Endodermal cell (in vitro differentiated cells): ENCODE data around the gene IL25. TPM values are rescaled to one million over a fixed set of nuclear protein-coding genes. Genes with fewer than 3 reads are reported as not detected.
"Not testable (repeated sequence)": the region's sequence is repeated elsewhere in the genome, so short reads cannot be mapped to it uniquely, and the experiment has no call there.

Experiments used
- DNase-seq: peaks from one replicate; pipeline ENCODE4 v3.0.0-alpha.2; 2017
- H3K27ac ChIP-seq: 2 replicates; pipeline ENCODE4 v1.5.1; 2013; ENCODE audit warnings: mild to moderate bottlenecking, low read depth, low read length, moderate library complexity
- H3K27me3 ChIP-seq: 2 replicates; pipeline ENCODE4 v1.6.1; 2013; ENCODE audit warnings: mild to moderate bottlenecking, low read length, moderate library complexity; ENCODE audit not compliant: insufficient read depth, control insufficient read depth, poor library complexity, severe bottlenecking
- H3K36me3 ChIP-seq: 2 replicates; pipeline ENCODE4 v1.7.0; 2013; ENCODE audit warnings: mild to moderate bottlenecking, low read length, moderate library complexity; ENCODE audit not compliant: control insufficient read depth, insufficient read depth
- H3K4me1 ChIP-seq: one replicate; pipeline ENCODE4 v1.7.0; 2013; ENCODE audit warnings: low read length; ENCODE audit not compliant: control insufficient read depth, insufficient read depth
- H3K4me3 ChIP-seq: 2 replicates; pipeline ENCODE4 v1.5.1; 2013; ENCODE audit warnings: mild to moderate bottlenecking, low read length, moderate library complexity
- H3K9ac ChIP-seq: 2 replicates; pipeline ENCODE4 v1.6.1; 2013; ENCODE audit warnings: mild to moderate bottlenecking, low read length, moderate library complexity; ENCODE audit not compliant: poor library complexity, severe bottlenecking; ENCODE audit errors: extremely low read depth
- H3K9me3 ChIP-seq: 2 replicates; pipeline ENCODE4 v1.6.1; 2013; ENCODE audit warnings: mild to moderate bottlenecking, low read length, moderate library complexity; ENCODE audit not compliant: control insufficient read depth
- H3K27ac Mint-ChIP-seq: 2 replicates; pipeline ENCODE4 v1.8.0; 2020; ENCODE audit warnings: mixed read lengths
- H3K27me3 Mint-ChIP-seq: 2 replicates; pipeline ENCODE4 v1.8.0; 2021; ENCODE audit warnings: mild to moderate bottlenecking, mixed read lengths; ENCODE audit not compliant: insufficient read depth
- H3K36me3 Mint-ChIP-seq: 2 replicates; pipeline ENCODE4 v1.8.0; 2020; ENCODE audit warnings: low read depth, mixed read lengths
- H3K4me1 Mint-ChIP-seq: 2 replicates; pipeline ENCODE4 v1.8.0; 2020; ENCODE audit warnings: mixed read lengths
- H3K4me3 Mint-ChIP-seq: 2 replicates; pipeline ENCODE4 v1.8.0; 2020; ENCODE audit warnings: mild to moderate bottlenecking, moderate library complexity, mixed read lengths
- H3K9me3 Mint-ChIP-seq: 2 replicates; pipeline ENCODE4 v1.8.0; 2020; ENCODE audit warnings: mild to moderate bottlenecking, mixed read lengths
- WGBS, 2 experiments: methylation state at CpG; one replicate each; pipeline versions ENCODE4 v1.1.5 to v1.1.7; 2013; ENCODE audit warnings: missing lambda C conversion rate in 2 of 2, mixed read lengths in 1 of 2; ENCODE audit not compliant: insufficient coverage in 1 of 2, insufficient read length in 1 of 2; 5-methylcytosine and 5-hydroxymethylcytosine counted together
- total RNA-seq, 2 donors: library from RNA; stranded (reverse); fragmentation: NEBNext Ultra II Directional in 1 of 2; extraction: Animal tissue kit (Norgen Biotek cat#: 25700) in 1 of 2; gene quantifications; 2 replicates in 1 of 2; 3 replicates in 1 of 2; pipeline ENCODE4 v1.2.1, GENCODE V29; 2021
- TF ChIP-seq, protein P1 (sequence below): fragments of 200-600 bp; sonication (generic); conservative IDR thresholded peaks from 2 replicates; pipeline ENCODE4 v1.5.0; 2021; ENCODE audit warnings: antibody characterized with exemption, mild to moderate bottlenecking

IL25 gene
- total RNA-seq, 2 donors from 2014 or later = not detected

GRCh38 chr14:23389396-23389795 is 16.8 kb downstream of the IL25 start:
- Histone ChIP-seq H3K27me3 (peaks cover 14% of the 10 kb centered on the region), H3K4me3 (no peak overlapping the region), H3K27ac (no peak overlapping the region), H3K9me3 (no peaks in the 10 kb centered on the region), H3K36me3 (no peaks in the 10 kb centered on the region), H3K4me1 (no peaks in the 10 kb centered on the region), H3K9ac (no peak overlapping the region)
- Mint-ChIP-seq H3K36me3 (no peaks in the 10 kb centered on the region), H3K4me3 (no peak overlapping the region), H3K27me3 (peaks cover 25% of the 10 kb centered on the region), H3K4me1 (peaks cover 5% of the 10 kb centered on the region), H3K27ac (no peak overlapping the region), H3K9me3 (no peaks in the 10 kb centered on the region)
- TF ChIP-seq, protein P1, sequence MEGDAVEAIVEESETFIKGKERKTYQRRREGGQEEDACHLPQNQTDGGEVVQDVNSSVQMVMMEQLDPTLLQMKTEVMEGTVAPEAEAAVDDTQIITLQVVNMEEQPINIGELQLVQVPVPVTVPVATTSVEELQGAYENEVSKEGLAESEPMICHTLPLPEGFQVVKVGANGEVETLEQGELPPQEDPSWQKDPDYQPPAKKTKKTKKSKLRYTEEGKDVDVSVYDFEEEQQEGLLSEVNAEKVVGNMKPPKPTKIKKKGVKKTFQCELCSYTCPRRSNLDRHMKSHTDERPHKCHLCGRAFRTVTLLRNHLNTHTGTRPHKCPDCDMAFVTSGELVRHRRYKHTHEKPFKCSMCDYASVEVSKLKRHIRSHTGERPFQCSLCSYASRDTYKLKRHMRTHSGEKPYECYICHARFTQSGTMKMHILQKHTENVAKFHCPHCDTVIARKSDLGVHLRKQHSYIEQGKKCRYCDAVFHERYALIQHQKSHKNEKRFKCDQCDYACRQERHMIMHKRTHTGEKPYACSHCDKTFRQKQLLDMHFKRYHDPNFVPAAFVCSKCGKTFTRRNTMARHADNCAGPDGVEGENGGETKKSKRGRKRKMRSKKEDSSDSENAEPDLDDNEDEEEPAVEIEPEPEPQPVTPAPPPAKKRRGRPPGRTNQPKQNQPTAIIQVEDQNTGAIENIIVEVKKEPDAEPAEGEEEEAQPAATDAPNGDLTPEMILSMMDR = no peak
- WGBS, 2 experiments = 90 to 91% methylated on average over 7 to 12 of the region's 12 CpGs
- no peak for DNase-seq

GRCh38 chr14:23389871-23390270 is 17.3 kb downstream of the IL25 start:
- H3K4me3 ChIP-seq, H3K4me1 Mint-ChIP-seq, H3K4me1 ChIP-seq, H3K27ac ChIP-seq, H3K36me3 ChIP-seq, DNase-seq, H3K4me3 Mint-ChIP-seq, H3K9me3 Mint-ChIP-seq, H3K27ac Mint-ChIP-seq, H3K9ac ChIP-seq, H3K9me3 ChIP-seq, H3K36me3 Mint-ChIP-seq: not testable (repeated sequence)
- peaks cover 24% of the 10 kb centered on the region for H3K27me3 Mint-ChIP-seq
- 96% methylated on average over 3 of the region's 19 CpGs; no CpG with 5 or more reads in 1 of the 2 experiments for WGBS, 2 experiments
- peaks cover 14% of the 10 kb centered on the region for H3K27me3 ChIP-seq

GRCh38 chr14:23392613-23393012 is 20.0 kb downstream of the IL25 start:
- no peaks in the 10 kb centered on the region for H3K36me3 Mint-ChIP-seq
- H3K4me3 Mint-ChIP-seq = no peak overlapping the region
- WGBS, 2 experiments = 80 to 88% methylated on average over 6 to 7 of the region's 7 CpGs
- Histone ChIP-seq H3K9me3 (no peaks in the 10 kb centered on the region), H3K4me1 (no peaks in the 10 kb centered on the region), H3K27ac (no peak overlapping the region), H3K36me3 (no peaks in the 10 kb centered on the region), H3K9ac (no peak overlapping the region), H3K27me3 (peaks cover 14% of the 10 kb centered on the region), H3K4me3 (no peak overlapping the region)
- TF ChIP-seq, protein P1 = peak; percentile 21
- H3K4me1 Mint-ChIP-seq = peaks cover 5% of the 10 kb centered on the region
- peaks cover 36% of the 10 kb centered on the region for H3K27me3 Mint-ChIP-seq
- no peak for DNase-seq
- H3K27ac Mint-ChIP-seq = no peak overlapping the region
- H3K9me3 Mint-ChIP-seq = no peaks in the 10 kb centered on the region

DNA sequence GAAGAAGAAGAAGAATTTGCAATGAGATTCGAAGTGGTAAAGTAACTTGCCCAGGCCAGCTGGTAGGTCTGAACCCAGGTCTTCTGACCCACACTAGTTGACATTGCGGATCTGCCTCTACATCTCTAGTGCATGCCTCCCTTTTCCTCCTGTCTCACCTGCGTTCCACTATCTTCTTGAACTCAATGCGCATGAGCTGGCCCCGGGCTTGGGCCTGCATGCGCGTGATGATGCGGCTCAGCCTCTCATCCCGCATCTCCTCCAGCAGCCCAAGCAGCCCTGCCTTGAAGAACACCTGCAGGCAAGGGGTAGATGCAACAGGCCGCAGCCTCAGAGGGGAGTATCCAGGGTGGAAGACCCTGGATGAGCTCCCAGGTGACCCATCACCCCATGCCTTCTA is 23.5 kb downstream of the IL25 start:
- no peak overlapping the region for H3K27ac ChIP-seq
- H3K27me3 ChIP-seq = peaks cover 7% of the 10 kb centered on the region
- 88 to 91% methylated on average over 9 to 10 of the region's 10 CpGs for WGBS, 2 experiments
- Mint-ChIP-seq H3K27ac (no peak overlapping the region), H3K4me3 (no peak overlapping the region), H3K36me3 (no peaks in the 10 kb centered on the region), H3K9me3 (no peaks in the 10 kb centered on the region), H3K4me1 (peaks cover 5% of the 10 kb centered on the region), H3K27me3 (peaks cover 27% of the 10 kb centered on the region)
- H3K9ac ChIP-seq = no peak overlapping the region
- H3K36me3 ChIP-seq = no peaks in the 10 kb centered on the region
- no peak overlapping the region for H3K4me3 ChIP-seq
- DNase-seq = no peak
- H3K4me1 ChIP-seq = no peaks in the 10 kb centered on the region
- TF ChIP-seq, protein P1 = no peak
- no peaks in the 10 kb centered on the region for H3K9me3 ChIP-seq
